GM23338 (cell line): ENCODE results near the gene RLN2. TPM values are rescaled to one million over a fixed set of nuclear protein-coding genes. Genes with fewer than 3 reads are reported as not detected.
"Not testable (repeated sequence)": the region's sequence is repeated elsewhere in the genome, so short reads cannot be mapped to it uniquely, and the experiment has no call there.

Experiments
- ATAC-seq: fragments of 200-7000 bp; cut with Tn5 transposase; 3 replicates; pipeline ENCODE4 v1.9.1; 2020
- DNase-seq: peaks from one replicate; pipeline ENCODE4 v3.0.0-alpha.2; 2015; ENCODE audit warnings: low spot score
- H2AFZ ChIP-seq: fragments of 200-600 bp; sonication (generic); 2 replicates; pipeline ENCODE4 v1.8.0; 2016; ENCODE audit warnings: antibody characterized with exemption, mild to moderate bottlenecking, moderate library complexity
- H3F3A ChIP-seq: fragments of 200-600 bp; sonication (generic); replicated peaks from 2 replicates; pipeline ENCODE4 v1.8.0; 2017; ENCODE audit warnings: antibody characterized with exemption, mixed run types, low read depth
- H3K27ac ChIP-seq: fragments of 200-600 bp; sonication (generic); 2 replicates; pipeline ENCODE4 v1.6.1; 2016; ENCODE audit warnings: low read depth
- H3K27me3 ChIP-seq: fragments of 200-600 bp; sonication (generic); 2 replicates; pipeline ENCODE4 v1.8.0; 2016; ENCODE audit warnings: mild to moderate bottlenecking, mixed run types, moderate library complexity; ENCODE audit not compliant: insufficient read depth
- H3K36me3 ChIP-seq: fragments of 200-600 bp; sonication (generic); 2 replicates; pipeline ENCODE4 v1.8.0; 2016; ENCODE audit warnings: mild to moderate bottlenecking; ENCODE audit not compliant: insufficient read depth
- H3K4me1 ChIP-seq: fragments of 200-600 bp; sonication (generic); 2 replicates; pipeline ENCODE4 v1.8.0; 2016; ENCODE audit warnings: mild to moderate bottlenecking, moderate library complexity; ENCODE audit not compliant: insufficient read depth
- H3K4me2 ChIP-seq: fragments of 200-600 bp; sonication (generic); 2 replicates; pipeline ENCODE4 v1.7.1; 2017; ENCODE audit warnings: mixed run types
- H3K4me3 ChIP-seq: fragments of 200-600 bp; sonication (generic); 2 replicates; pipeline ENCODE4 v1.6.1; 2016; ENCODE audit warnings: mixed run types
- H3K79me2 ChIP-seq: fragments of 200-600 bp; sonication (generic); replicated peaks from 2 replicates; pipeline ENCODE4 v1.8.0; 2017; ENCODE audit warnings: mild to moderate bottlenecking; ENCODE audit not compliant: insufficient read depth
- H3K9me2 ChIP-seq: fragments of 200-600 bp; sonication (generic); 2 replicates; pipeline ENCODE4 v1.8.0; 2017; ENCODE audit not compliant: insufficient read depth
- H4K20me1 ChIP-seq: fragments of 200-600 bp; sonication (generic); replicated peaks from 2 replicates; pipeline ENCODE4 v1.8.0; 2017; ENCODE audit warnings: mild to moderate bottlenecking; ENCODE audit not compliant: insufficient read depth
- H3K27ac Mint-ChIP-seq: 2 replicates; pipeline ENCODE4 v1.8.0; 2020; ENCODE audit warnings: inconsistent platforms, mild to moderate bottlenecking, moderate library complexity, mixed read lengths
- H3K27me3 Mint-ChIP-seq: 3 replicates; pipeline ENCODE4 v1.8.0; 2022; ENCODE audit warnings: low read depth, mild to moderate bottlenecking, moderate library complexity, mixed read lengths, inconsistent platforms; ENCODE audit not compliant: insufficient read depth, poor library complexity
- H3K36me3 Mint-ChIP-seq: 3 replicates; pipeline ENCODE4 v1.8.0; 2021; ENCODE audit warnings: low read depth, mild to moderate bottlenecking, inconsistent platforms, moderate library complexity, mixed read lengths
- H3K4me1 Mint-ChIP-seq: 3 replicates; pipeline ENCODE4 v1.8.0; 2020; ENCODE audit warnings: mild to moderate bottlenecking, inconsistent platforms, mixed read lengths
- H3K4me3 Mint-ChIP-seq: 3 replicates; pipeline ENCODE4 v1.8.0; 2021; ENCODE audit warnings: moderate library complexity, mild to moderate bottlenecking, inconsistent platforms, mixed read lengths
- H3K9me3 Mint-ChIP-seq: 3 replicates; pipeline ENCODE4 v1.8.0; 2020; ENCODE audit warnings: moderate library complexity, mild to moderate bottlenecking, inconsistent platforms, mixed read lengths
- CREB1 ChIP-seq: fragments of 250-450 bp; sonication (Bioruptor Pico); IDR thresholded peaks from 2 replicates; pipeline ENCODE4 v1.5.0; 2020; ENCODE audit warnings: low read depth, mild to moderate bottlenecking, moderate library complexity
- EZH2 ChIP-seq: fragments of 200-600 bp; sonication (generic); IDR thresholded peaks from one replicate; pipeline ENCODE4 v1.8.0; 2017; ENCODE audit warnings: antibody characterized with exemption, mild to moderate bottlenecking, low read depth; ENCODE audit not compliant: unreplicated experiment
- EZH2phosphoT487 ChIP-seq: fragments of 200-600 bp; sonication (generic); IDR thresholded peaks from one replicate; pipeline ENCODE4 v1.8.1; 2018; ENCODE audit warnings: antibody characterized with exemption; ENCODE audit not compliant: unreplicated experiment
- NANOG ChIP-seq: IDR thresholded peaks from 2 replicates; pipeline ENCODE4 v1.6.1; 2016; ENCODE audit warnings: antibody characterized with exemption, borderline replicate concordance
- POLR2AphosphoS5 ChIP-seq: IDR thresholded peaks from 2 replicates; pipeline ENCODE4 v1.6.1; 2016; ENCODE audit warnings: antibody characterized with exemption, low read depth
- STAT1 ChIP-seq: IDR thresholded peaks from one replicate; pipeline ENCODE4 v1.6.1; 2016; ENCODE audit warnings: antibody characterized with exemption; ENCODE audit not compliant: unreplicated experiment
- ZNF331 ChIP-seq: fragments of 250-450 bp; sonication (Bioruptor Pico); IDR thresholded peaks from 2 replicates; pipeline ENCODE4 v1.5.0; 2020; ENCODE audit warnings: low read depth, mild to moderate bottlenecking, moderate library complexity
- long read RNA-seq: library from polyadenylated mRNA; unstranded; transcript quantifications from one replicate; pipeline ENCODE4 v2.0.0, GENCODE V29; 2020; ENCODE audit not compliant: unreplicated experiment
- polyA plus RNA-seq: library from polyadenylated mRNA; unstranded; fragments of >200 nt; fragmentation: Nextera tagmentation; extraction: Ambion mirVana; gene quantifications from 2 replicates; pipeline ENCODE4 v1.2.1, GENCODE V29; 2016
- total RNA-seq: library from RNA; depleted of rRNA; stranded (reverse); fragments of >200 nt; shearing (Covaris generic); gene quantifications from 2 replicates; pipeline ENCODE4 v1.2.3, GENCODE V29; 2014; rRNA removed
- TF ChIP-seq, protein P1 (sequence below): IDR thresholded peaks from 2 replicates; pipeline ENCODE4 v1.6.1; 2016; ENCODE audit warnings: antibody characterized with exemption
- TF ChIP-seq, protein P2 (sequence below): IDR thresholded peaks from one replicate; pipeline ENCODE4 v1.6.1; 2018; ENCODE audit warnings: antibody characterized with exemption; ENCODE audit not compliant: unreplicated experiment

The RLN2 gene, protein sequence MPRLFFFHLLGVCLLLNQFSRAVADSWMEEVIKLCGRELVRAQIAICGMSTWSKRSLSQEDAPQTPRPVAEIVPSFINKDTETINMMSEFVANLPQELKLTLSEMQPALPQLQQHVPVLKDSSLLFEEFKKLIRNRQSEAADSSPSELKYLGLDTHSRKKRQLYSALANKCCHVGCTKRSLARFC
- total RNA-seq, result 4.0 and 4.7 TPM in 2 replicates
- 9.5 and 10.6 TPM in 2 replicates for polyA plus RNA-seq
- long read RNA-seq, partial matches to known transcripts, result 1 of 2 reads
- long read RNA-seq, other reads (novel, unspliced or antisense), result 0 of 2 reads

GRCh38 chr9:5303840-5304795 is at the start of gene RLN2:
Gene RLN2, minus strand, starts transcription at chr9:5304716. Its CDS starts 136 bp downstream, at chr9:5304580.
- not testable (repeated sequence) for H3K9me3 Mint-ChIP-seq, H3K4me1 ChIP-seq, H3K27ac ChIP-seq, H4K20me1 ChIP-seq, H3K27me3 ChIP-seq, H3K36me3 Mint-ChIP-seq, H3F3A ChIP-seq, H3K27ac Mint-ChIP-seq, H3K4me1 Mint-ChIP-seq, H3K9me2 ChIP-seq, H3K36me3 ChIP-seq, H3K27me3 Mint-ChIP-seq, H3K79me2 ChIP-seq
- peak; percentile 98 for ATAC-seq
- Histone ChIP-seq H3K4me2 (peak within 1 kb of the TSS; percentile 70; the same call in 1 of the 2 replicates), H3K4me3 (peak within 1 kb of the TSS; percentile 47), H2AFZ (peak within 1 kb of the TSS; percentile 86)
- peak within 1 kb of the TSS; percentile 57 for H3K4me3 Mint-ChIP-seq
- peak; percentile 44 for DNase-seq

- H3K9me2 ChIP-seq, result no peaks in the 10 kb centered on the region
- Mint-ChIP-seq H3K27me3 (no peaks in the 10 kb centered on the region), H3K4me1 (no peaks in the 10 kb centered on the region), H3K36me3 (no peaks in the 10 kb centered on the region), H3K4me3 (no peak overlapping the region), H3K9me3 (no peaks in the 10 kb centered on the region), H3K27ac (no peak overlapping the region)
- H3K4me1 ChIP-seq, result no peaks in the 10 kb centered on the region
- H2AFZ ChIP-seq, result no peak overlapping the region
- no peak overlapping the region for H3K4me2 ChIP-seq
- H4K20me1 ChIP-seq, result no peaks in the 10 kb centered on the region
- no peak overlapping the region for H3K4me3 ChIP-seq
- no peak overlapping the region for H3K27ac ChIP-seq
- H3F3A ChIP-seq, result no peaks in the 10 kb centered on the region
- ATAC-seq (no peak), DNase-seq (no peak)
- H3K27me3 ChIP-seq, result no peaks in the 10 kb centered on the region
- H3K79me2 ChIP-seq, result no peaks in the 10 kb centered on the region
- no peaks in the 10 kb centered on the region for H3K36me3 ChIP-seq
- no peak for TF ChIP-seq NANOG
- TF ChIP-seq STAT1, result no peak
- no peak for TF ChIP-seq EZH2phosphoT487
- TF ChIP-seq POLR2AphosphoS5, result no peak
- no peak for TF ChIP-seq ZNF331 (CRISPR knock-in tag)
- TF ChIP-seq EZH2, result no peak
- no peak for TF ChIP-seq CREB1 (CRISPR knock-in tag)
- TF ChIP-seq, protein P1, sequence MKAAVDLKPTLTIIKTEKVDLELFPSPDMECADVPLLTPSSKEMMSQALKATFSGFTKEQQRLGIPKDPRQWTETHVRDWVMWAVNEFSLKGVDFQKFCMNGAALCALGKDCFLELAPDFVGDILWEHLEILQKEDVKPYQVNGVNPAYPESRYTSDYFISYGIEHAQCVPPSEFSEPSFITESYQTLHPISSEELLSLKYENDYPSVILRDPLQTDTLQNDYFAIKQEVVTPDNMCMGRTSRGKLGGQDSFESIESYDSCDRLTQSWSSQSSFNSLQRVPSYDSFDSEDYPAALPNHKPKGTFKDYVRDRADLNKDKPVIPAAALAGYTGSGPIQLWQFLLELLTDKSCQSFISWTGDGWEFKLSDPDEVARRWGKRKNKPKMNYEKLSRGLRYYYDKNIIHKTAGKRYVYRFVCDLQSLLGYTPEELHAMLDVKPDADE, result no peak
- TF ChIP-seq, protein P2, sequence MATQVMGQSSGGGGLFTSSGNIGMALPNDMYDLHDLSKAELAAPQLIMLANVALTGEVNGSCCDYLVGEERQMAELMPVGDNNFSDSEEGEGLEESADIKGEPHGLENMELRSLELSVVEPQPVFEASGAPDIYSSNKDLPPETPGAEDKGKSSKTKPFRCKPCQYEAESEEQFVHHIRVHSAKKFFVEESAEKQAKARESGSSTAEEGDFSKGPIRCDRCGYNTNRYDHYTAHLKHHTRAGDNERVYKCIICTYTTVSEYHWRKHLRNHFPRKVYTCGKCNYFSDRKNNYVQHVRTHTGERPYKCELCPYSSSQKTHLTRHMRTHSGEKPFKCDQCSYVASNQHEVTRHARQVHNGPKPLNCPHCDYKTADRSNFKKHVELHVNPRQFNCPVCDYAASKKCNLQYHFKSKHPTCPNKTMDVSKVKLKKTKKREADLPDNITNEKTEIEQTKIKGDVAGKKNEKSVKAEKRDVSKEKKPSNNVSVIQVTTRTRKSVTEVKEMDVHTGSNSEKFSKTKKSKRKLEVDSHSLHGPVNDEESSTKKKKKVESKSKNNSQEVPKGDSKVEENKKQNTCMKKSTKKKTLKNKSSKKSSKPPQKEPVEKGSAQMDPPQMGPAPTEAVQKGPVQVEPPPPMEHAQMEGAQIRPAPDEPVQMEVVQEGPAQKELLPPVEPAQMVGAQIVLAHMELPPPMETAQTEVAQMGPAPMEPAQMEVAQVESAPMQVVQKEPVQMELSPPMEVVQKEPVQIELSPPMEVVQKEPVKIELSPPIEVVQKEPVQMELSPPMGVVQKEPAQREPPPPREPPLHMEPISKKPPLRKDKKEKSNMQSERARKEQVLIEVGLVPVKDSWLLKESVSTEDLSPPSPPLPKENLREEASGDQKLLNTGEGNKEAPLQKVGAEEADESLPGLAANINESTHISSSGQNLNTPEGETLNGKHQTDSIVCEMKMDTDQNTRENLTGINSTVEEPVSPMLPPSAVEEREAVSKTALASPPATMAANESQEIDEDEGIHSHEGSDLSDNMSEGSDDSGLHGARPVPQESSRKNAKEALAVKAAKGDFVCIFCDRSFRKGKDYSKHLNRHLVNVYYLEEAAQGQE, result no peak
These were observed 49.7 kb upstream of the RLN2 start for GRCh38 chr9:5354184-5354583.
